ENCODE data around the gene CHD9NB.

The CHD9NB gene

DNA sequence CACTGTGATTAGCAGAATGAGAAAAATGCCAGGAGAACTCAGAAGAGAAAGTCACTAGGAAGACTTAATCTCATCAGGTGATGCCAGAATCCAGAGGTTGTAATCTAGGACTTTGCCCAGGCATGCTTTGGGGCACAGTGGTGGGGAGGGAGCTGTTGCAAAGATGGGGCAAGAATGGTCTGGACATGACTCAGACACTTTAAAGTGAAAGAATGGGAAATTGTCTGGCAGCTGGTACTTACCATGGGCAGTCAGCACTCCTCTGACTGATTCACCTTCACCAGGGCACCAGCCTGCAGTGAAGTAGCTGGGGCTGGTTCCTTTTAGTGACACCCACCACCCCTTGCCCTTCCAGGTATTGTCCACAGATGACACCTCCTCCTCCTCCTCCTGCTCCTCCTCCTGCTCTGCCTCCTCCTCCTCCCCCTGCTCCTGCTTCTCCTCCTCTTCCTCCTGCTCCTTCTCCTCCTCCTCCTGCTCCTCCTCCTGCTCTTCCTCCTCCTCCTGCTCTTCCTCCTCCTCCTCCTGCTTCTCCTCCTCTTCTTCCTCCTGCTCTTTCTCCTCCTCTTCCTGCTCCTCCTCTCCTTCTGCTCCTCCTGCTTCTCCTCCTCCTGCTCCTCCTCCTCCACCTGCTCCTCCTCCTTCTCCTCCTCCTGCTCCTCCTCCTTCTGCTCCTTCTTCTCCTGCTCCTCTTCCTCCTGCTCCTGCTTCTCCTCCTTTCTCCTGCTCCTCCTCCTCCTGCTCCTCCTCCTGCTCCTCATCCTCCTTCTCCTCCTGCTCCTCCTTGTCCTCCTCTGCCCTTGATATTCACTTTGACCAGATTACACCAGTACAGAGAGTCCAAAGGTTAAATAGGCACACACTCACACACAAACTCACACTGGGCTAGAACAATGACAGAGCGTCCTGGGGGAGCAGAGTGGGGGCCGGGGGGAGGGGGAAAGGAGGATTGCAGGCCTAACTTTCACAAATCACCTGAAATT, at the start of gene CHD9NB:
Gene CHD9NB (minus strand): TSS at position 379 of the 983 bp plus-strand sequence. CDS start 8,739 bp downstream, outside the sequence.
- DNase-seq = peak; percentile 31

DNA sequence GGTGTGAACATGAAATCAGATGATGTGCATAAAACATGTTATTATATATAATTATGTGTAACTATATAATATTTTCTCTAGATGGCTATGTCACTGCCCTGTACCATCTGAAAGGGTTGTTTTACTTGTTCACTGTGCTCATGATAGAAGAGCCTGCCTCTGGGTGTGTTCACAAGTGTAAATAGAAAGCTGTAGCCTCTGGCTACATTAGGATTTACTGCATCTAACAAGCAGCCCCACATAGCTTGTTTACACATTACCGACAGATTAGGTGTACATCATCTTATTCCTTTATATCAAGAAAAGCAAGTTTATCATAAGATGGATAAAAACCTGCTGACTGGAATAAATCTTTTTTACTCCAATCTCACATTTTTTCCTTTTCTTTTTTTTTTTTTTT, 48.2 kb upstream of the CHD9NB start:
- DNase-seq = no peak

DNA sequence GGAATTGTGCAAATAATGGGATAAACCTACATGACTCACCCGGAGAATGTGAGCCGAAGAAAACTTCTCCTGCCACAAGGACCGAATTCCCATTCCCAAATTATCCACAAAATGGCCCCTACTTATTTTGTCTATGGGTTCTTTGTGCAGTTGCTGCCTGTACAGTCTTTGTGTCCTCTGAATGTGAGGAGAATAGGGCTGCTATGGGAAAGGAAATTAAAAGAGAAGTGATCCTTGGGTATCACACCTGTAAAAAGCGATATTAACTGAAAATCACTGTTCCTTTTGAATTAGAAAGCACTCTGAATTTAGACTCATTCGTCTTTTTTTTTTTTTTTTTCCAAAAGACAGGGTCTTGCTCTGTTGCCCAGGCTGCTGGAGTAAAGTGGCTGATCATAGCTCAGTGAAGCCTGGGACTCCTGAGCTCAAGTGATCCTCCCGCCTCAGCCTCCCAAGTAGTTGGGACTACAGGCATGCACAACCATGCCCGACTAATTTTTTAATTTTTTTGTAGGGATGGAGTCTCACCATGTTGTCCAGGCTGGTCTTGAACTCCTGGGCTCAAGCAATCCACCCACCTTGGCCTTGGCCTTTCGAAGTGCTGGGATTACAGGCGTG, 47.5 kb upstream of the CHD9NB start:
- no peak for DNase-seq

DNA sequence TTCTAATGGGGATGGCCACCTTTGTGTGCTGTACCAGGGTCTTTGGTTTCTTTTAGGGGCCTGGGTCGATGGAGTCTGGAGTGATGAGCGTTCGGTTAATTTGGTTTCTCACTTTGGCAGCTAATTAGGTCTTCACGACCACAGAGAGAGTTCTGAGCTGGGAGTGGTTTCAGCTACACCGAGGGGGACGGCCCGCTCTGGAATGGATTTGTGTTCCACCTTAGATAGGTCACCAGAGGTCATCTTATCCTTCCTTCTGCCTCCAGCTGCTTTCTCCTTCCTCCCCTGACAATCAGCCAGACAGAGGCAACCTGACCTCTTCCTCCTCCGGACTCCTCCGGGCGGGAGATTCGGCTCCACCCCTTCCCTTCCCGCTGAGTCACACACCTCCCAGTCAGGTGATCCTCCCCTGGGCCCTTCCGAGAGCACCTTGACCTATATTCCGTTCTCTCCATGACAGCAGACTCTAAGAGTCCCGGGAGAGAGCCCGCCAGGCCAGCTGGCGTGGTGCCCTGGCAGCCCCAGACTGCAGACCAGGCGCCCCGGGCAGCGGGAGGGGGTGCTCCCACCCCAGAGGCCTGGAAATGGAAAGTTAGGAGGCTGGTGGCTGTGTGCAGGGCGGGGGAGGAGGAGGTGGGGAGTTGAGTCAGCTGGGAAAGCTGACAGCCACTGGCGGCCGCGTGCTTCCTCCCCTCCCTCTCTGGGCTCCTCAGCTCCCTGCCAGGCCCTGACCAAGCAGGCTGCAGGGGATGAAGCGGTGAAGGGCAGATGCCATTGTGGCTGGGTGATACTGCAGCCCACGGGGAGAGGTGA, 46.8 kb upstream of the CHD9NB start:
- DNase-seq = peak; percentile 76

DNA sequence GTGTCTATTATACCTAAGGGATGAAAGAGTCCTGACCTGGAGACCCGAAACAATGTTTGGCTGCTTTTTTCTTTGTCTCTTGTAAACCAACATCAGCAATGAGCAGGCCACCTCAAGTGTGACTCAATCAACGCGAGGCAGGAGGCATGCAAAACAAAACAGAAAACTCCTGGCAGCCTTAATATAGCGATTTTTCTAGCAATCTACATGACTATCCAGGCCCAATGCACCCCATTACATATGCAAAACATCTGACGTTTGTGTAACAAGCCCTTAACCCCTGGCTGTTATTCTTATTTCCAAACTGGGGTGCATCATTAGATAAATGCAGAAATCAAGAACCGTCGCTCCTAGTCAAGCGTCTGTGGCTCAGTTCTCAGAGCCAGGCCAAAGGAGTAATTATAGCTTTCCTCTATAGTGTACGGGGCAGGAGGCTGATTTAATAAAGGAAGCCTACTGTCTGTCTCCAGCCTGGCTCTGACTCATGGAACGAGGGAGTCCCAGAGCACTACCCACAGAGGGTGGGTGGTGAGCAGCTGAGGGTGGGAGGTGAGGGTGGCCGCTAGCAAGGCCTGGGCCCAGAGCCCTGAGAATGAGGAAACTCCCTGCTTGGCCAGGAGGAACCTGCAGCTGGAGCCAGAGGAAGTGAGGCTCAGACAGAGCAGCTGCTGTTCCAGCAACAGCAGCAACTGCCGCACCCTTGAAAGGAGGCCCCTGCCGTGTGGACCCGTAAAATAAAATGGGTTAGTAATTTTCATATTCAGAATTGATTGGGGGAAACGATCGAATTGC, 46.0 kb upstream of the CHD9NB start:
- peak; percentile 51 for DNase-seq

DNA sequence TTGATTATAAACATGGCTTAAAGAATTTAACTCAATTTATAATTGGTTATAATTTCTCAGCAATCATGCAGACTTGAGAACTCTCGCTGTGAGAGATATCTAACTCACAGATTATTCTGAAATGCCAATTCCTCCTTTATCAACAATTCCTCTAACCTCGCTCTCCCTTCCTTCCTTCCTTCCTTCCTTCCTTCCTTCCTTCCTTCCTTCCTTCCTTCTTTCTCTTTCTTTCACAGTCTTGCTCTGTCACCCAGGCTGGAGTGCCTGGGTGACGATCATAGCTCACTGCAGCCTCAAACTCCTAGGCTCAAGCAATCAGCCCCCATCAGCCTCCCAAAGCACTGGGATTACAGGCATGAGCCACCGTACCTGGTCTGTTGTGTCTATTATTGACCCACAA, 44.5 kb upstream of the CHD9NB start:
- no peak for DNase-seq

DNA sequence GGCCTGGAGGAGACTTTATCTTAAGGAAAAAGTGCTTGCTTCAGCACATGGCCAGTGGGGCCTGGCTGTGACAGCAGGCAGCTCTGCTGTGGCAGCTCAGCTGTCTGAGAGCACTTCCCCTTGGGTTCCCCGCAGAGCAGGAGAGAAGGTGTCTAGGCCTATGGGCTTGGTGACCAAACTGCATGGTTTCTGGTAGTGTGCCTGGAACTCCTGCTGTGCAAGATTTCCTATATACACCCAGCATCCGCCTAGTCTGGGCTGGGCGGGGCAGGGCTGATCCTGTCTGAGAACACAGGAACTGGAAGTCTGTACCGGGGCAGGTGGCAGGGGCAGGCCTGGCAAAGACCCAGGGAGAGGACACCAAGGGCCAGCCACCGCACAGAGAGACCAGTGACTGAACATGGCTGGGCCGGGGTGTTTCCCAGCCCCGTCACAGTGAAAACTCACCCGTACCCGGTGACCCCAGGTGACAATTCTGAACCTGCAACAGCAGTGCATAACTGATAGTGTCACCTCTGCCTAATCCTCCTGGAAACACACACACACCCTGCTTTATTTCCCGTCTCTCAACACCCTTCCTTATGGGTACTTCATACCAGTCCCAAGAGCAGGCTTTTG, 41.4 kb upstream of the CHD9NB start:
- DNase-seq = no peak

DNA sequence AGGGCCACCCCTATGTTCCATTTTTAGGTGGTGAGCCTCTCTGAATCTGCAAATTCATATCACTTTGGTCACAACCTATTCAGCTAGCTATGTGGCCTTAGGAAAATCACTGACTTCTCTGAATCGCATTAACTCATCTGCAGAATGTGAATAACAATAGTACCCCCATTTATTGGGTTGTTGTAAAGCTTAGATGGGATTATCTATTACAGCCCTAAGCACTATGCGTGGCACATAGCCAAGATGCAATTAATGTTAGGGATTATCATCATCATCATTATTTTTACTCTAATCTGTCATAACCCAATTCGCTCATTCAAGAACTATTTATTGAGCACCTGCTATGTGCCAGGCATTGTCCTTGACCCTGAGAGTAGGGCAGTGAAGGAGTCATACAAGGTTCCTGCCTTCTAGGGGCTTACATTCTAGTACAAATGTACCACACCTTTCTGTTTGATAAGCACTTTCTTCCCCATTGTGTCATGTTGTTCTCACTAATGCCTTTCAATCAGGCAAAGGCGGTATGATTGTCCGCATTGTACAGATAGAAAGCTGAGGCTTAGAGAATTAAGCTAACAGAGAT, 40.6 kb upstream of the CHD9NB start:
- DNase-seq = no peak

DNA sequence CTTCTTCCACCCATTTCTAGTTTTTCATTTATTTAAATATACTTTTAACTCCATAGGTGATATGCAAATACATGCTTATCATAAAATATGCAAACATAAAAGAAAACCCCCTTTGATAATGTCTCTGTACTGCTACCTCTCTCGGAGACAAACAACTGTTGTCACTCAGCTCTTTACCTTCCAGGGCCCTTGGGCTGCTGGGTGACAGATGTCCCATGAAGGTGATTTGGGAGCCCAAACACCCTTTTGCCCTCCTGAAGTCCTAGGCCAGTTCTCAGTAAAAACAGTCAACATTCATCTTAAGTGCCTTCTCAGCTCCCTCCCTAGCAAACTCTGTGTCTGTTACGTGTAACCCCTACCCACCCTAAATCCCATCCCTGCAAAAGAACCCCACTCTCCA, 39.6 kb upstream of the CHD9NB start:
- no peak for DNase-seq

DNA sequence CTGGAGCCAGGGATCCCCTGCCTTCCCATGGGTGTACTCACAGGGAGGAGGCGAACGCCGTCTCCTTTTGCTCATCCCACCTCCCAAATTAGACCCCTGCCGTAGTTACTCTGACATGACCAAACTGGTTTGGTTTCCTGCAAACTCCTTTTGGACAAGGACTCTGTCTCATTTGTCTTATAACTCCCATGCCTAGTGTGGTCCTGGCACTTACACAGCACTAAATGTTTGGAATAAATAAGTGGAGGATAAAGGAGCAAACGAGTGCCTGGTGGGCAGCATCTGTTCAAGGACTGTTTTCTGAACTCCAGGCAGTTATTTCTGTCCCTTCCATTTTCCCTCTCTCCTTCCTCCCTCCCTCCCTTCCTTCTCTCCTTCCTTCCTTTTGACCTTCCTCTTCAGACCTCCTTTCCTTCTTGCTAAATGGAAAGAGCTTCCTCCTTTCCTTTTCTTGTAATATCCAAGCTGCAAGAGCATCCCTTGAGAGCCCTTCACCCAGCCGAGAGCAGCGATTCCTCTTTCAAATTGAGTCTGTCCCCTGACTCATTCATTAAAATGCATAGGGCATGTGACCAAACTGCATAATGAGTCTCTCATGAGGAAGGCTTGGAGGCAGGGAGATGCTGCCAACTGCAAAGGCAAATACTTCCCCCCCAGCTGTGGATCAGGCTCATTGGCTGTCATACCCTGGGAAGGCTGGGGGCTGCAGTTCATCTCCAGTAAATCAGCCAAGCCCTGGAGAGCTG, 38.9 kb upstream of the CHD9NB start:
- DNase-seq = peak; percentile 63

DNA sequence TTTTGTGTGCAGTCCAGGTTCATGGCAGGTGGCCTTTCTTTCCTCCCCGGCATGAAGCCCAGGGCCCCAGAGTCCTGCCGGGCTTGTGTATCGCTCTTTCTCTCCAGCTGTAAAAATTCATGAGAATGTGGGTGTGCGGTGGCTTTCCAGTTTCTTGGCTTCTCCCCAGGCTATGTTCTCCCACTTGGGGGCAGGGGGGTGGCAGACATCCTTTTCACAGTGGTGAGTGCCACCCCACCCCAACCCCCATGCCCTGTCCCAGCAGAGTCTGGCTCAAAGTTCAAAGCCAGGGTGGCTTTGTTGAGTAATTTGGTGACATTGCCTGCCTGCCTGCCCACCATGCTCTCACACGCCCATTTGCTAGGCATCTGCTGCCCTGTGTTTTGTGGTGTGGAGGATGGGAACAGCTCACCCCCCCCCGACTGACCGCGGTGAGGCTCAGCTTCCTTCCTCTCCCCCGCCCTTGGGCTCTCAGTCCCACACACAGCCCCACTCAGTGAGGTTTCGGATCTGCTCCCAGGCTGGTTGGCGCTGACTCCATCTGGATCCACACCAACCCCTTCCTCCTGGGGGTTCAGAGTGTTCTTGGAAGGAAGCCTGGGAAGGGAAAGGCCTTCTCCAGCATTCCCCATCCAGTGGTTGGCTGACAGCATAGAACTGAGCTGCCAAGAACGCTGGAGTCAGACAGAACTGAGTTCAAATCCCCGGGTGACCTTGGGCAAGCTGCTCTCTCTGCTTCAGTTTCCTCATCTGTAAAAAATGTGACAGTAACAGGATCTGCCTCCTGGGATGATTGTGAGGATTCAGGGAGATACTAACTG, 38.1 kb upstream of the CHD9NB start:
- peak; percentile 25 for DNase-seq

DNA sequence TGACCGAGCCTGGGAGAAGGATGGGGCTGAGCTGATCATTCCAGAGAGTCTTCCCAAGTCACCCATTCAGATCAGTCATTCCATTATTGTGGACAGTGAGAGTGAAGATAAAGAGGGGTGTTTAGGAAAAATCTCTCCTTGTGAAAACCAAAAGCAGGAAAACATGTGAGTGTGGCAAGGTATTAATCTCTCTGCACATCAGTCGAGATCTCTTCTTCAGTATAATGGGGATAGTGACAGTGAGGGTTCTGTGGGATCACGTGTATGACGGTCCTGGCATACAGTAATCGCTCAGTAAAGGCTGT, 37.5 kb upstream of the CHD9NB start:
- no peak for DNase-seq

DNA sequence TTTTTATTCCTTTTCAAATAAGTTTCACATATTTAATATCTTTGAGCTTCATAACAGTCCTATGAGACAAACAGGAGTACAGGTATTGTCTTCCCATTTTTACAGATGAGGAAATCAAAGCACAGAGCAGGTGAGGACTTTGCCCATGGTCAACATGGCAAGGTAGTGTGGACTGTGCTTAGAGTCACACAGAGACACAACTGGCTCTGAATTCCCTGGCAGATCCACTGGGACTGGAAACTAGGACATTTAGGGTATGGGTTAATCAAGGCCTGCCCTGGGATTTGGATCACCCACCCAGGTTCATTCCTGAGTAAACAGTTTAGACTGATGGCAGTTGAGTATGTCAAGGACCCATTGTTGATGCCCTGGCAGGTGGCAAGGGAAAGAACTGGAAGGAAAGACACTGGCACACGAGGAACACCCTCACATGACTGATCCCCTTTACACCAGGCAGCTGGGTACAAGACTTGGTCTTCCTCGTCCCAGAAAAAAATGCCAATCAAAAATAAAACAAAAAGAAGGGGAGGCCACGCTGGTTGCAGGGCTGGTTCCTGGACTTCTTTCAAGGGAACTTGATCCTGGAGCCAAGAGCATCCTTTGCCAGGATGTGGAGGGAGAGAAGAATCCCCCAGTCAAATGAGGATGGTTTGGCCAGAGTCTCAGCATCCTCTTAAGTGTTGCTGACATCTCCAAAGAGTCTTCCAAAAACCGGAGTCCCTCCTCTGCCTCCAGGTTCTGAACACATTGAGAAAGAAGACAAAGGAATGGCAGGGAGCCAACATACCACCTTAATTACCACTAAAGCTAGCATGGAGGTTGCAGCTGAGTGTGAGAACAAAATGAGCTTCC, 37.0 kb upstream of the CHD9NB start:
- no peak for DNase-seq

DNA sequence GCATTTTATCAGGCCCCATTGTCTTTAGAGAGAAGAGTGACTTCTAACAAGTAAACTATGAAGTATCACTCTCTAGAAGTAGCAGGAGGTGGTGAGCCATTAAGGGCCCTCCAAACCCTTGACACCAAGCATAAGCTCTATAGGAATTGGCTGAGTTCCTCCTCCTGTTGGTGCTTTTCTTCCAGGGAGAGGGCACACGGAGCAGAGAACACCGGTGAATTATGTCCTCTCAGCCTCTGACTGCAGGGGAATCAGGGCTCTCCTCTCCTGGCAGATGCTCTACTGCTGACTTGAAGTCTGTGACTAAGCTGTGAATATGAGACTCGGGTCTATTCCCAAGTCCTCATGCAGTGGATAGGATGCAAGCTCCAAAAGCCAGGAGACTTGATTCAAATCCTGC, 34.4 kb upstream of the CHD9NB start:
- no peak for DNase-seq

DNA sequence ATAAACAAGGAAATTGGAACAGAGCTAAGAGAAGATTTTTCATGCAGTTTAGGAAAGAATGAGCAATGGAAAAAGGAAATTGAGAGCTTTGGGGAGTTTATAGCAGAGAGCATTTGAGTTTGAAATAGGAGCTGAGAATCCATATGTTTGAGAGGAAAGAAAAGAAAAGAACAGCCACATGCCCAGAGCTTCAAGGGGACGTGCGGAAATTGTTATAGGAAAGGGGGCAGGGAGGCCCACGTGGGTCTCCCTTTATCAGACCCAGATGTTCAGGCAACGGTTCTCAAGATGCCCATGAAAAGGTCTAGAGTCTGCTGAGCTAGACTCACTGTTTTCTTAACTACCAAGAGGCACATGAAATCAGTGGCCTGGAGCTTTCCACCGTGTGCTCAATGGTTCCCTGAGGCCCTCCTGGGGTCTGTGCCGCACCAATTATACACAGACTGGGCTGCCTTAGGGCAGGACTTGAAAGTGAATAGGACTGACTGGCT, 33.3 kb upstream of the CHD9NB start:
- DNase-seq = no peak

DNA sequence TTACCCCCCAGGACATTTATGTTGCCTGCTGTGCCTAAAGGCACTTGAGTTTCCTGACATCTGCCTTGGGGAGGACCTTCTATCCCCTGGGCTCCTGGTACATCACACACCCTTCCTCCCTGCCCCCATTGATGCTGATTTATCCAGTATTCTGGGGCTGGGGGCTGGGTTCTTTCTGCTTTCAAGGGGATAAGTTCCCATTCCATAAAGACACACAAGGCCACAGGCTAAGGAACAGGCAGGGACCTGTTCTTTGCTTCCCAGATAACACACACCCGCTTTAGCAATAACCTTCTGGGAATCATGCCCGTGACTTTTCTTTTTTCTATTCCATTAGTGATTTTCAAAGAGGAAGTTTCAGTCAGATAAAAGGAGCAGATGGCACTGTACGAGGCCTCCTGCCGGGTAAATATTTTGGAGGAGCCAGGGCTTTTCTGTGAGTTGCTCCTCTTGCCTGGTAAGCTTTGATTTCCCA, 32.7 kb upstream of the CHD9NB start:
- DNase-seq = no peak

DNA sequence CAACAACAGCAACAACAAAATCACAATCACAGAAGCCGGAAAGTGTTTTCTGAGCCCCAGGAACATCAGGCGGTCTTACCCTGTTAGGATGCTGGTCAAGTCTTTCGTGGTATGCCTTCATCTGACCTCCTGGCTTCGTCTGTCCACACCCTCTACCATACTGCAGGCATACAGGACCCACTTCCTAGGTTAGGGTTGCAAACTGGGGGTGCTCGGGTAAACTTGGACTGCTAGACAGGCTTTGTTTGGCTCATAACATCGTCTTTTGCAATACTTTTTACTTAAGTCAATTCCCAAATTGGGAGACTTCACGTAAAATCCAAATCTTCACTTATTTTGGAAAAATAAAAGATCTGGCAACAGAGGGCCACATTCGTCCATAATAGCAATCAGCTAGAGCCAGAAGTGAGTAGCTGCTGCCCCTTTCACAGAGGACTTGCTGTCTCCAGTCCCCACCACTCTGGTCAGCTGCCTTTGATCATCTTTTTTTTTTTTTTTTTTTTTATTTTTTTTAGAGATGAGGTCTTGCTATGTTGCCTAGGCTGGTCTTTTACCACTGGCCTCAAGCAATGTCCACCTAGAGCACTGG, 32.1 kb upstream of the CHD9NB start:
- DNase-seq = no peak

DNA sequence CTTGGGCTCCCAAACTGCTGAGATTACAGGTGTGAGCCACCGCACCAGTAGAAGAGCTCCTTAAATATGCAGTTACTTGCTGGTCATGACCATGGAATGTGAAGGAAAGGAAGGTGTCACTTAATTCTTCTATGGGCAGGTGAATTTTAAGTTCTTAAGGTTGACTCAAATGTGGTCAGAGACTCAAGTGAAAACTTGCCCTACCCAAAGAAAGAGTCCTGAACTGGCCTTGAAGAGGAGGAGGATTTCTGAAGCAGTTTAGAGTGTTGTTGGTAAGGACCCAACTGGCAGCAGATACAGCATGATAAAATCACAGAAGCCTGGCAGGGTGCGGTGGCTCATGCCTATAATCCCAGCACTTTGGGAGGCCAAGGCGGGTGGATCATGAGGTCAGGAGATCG, 31.4 kb upstream of the CHD9NB start:
- no peak for DNase-seq
